KG1 (cell line): ENCODE data around the gene MIF.
"Not testable (repeated sequence)": the region's sequence is repeated elsewhere in the genome, so short reads cannot be mapped to it uniquely, and the experiment has no call there.

Experiments
- DNase-seq: peaks from one replicate; lab custom pipeline; 2025; lab: John Stamatoyannopoulos, UW

Gene MIF

GRCh38 chr22:23903328-23903971, 9.3 kb downstream of the MIF start:
- DNase-seq: no peak

GRCh38 chr22:23904573-23905254, 10.5 kb downstream of the MIF start:
- no peak for DNase-seq

- no peak for DNase-seq
Observed at GRCh38 chr22:23906641-23907040, 12.5 kb downstream of the MIF start.

GRCh38 chr22:23907423-23907822, 13.2 kb downstream of the MIF start:
- not testable (repeated sequence) for DNase-seq

GRCh38 chr22:23908587-23909205, 14.5 kb downstream of the MIF start:
- no peak for DNase-seq

GRCh38 chr22:23909296-23909898, 15.2 kb downstream of the MIF start:
- DNase-seq: no peak

- no peak for DNase-seq
Observed at GRCh38 chr22:23910496-23911190, 16.5 kb downstream of the MIF start.

- DNase-seq: no peak
Observed at GRCh38 chr22:23911318-23911980, 17.3 kb downstream of the MIF start.

- DNase-seq: no peak
Observed at GRCh38 chr22:23912293-23912903, 18.2 kb downstream of the MIF start.

- no peak for DNase-seq
Observed at GRCh38 chr22:23913306-23913660, 19.1 kb downstream of the MIF start.

GRCh38 chr22:23913661-23914353, 19.6 kb downstream of the MIF start:
- peak; percentile 97 for DNase-seq

- no peak for DNase-seq
Observed at GRCh38 chr22:23915290-23915689, 21.1 kb downstream of the MIF start.

- not testable (repeated sequence) for DNase-seq
Observed at GRCh38 chr22:23920267-23920611, 26.1 kb downstream of the MIF start.

GRCh38 chr22:23921586-23922201, 27.5 kb downstream of the MIF start:
- not testable (repeated sequence) for DNase-seq

- no peak for DNase-seq
Observed at GRCh38 chr22:23922921-23923320, 28.7 kb downstream of the MIF start.

GRCh38 chr22:23925020-23925606, 30.9 kb downstream of the MIF start:
- no peak for DNase-seq

GRCh38 chr22:23926561-23926960, 32.4 kb downstream of the MIF start:
- no peak for DNase-seq

- DNase-seq: no peak
Observed at GRCh38 chr22:23938328-23939016, 44.3 kb downstream of the MIF start.

GRCh38 chr22:23939017-23939357, 44.8 kb downstream of the MIF start:
- no peak for DNase-seq

- not testable (repeated sequence) for DNase-seq
Observed at GRCh38 chr22:23940166-23940565, 46.0 kb downstream of the MIF start.
